Measurements from ENCODE around the gene MARK4. TPM values are rescaled to one million over a fixed set of nuclear protein-coding genes. Genes with fewer than 3 reads are reported as not detected.
"Not testable (repeated sequence)": the region's sequence is repeated elsewhere in the genome, so short reads cannot be mapped to it uniquely, and the experiment has no call there.

The MARK4 gene
- total RNA-seq, 4 donors from 2014 or later: 14.0 to 35.5 (median 20.6) TPM

GRCh38 chr19:45311621-45312020 lies 60.5 kb downstream of the MARK4 start:
- Histone ChIP-seq H3K27ac (no peak overlapping the region), H3K4me1 (peaks cover 0 to 8% (median 0%) of the 10 kb centered on the region in 3 donors), H3K36me3 (no peaks in the 10 kb centered on the region), H3K4me3 (no peak overlapping the region), H3K27me3 (peaks cover 9% of the 10 kb centered on the region), H3K9me3 (no peaks in the 10 kb centered on the region)
- TF ChIP-seq POLR2AphosphoS5 (IDR thresholded peaks at IDR 0.05) (no peak), POLR2A (IDR thresholded peaks at IDR 0.05) (no peak), CTCF (IDR thresholded peaks at IDR 0.05) (no peak), EP300 (IDR thresholded peaks at IDR 0.05) (no peak)
- 52 to 60% methylated on average over 1 to 12 of the region's 18 CpGs for WGBS, 2 donors (ENCODE audit: low coverage in 1 of 2)
- no peak for ATAC-seq

- not testable (repeated sequence) for H3K27ac ChIP-seq, H3K27me3 ChIP-seq, H3K4me3 ChIP-seq, H3K9me3 ChIP-seq, ATAC-seq, H3K36me3 ChIP-seq, H3K4me1 ChIP-seq
- 79 to 91% methylated on average over 3 to 5 of the region's 14 CpGs for WGBS, 2 donors (ENCODE audit: low coverage in 1 of 2)
Observed at GRCh38 chr19:45312285-45312684, 61.2 kb downstream of the MARK4 start.

GRCh38 chr19:45314708-45315245 lies 63.7 kb downstream of the MARK4 start:
- TF ChIP-seq POLR2A (IDR thresholded peaks at IDR 0.05) (no peak), CTCF (IDR thresholded peaks at IDR 0.05) (no peak), POLR2AphosphoS5 (IDR thresholded peaks at IDR 0.05) (no peak), EP300 (IDR thresholded peaks at IDR 0.05) (no peak)
- no peaks in the 10 kb centered on the region for H3K36me3 ChIP-seq
- peaks cover 0 to 5% (median 0%) of the 10 kb centered on the region in 3 donors for H3K4me1 ChIP-seq
- H3K4me3 ChIP-seq: no peak overlapping the region
- no peak overlapping the region for H3K27ac ChIP-seq
- 73 to 78% methylated on average over 3 to 7 of the region's 8 CpGs for WGBS, 2 donors (ENCODE audit: low coverage in 1 of 2)
- H3K27me3 ChIP-seq: no peaks in the 10 kb centered on the region
- no peak for ATAC-seq
- no peaks in the 10 kb centered on the region for H3K9me3 ChIP-seq

GRCh38 chr19:45315304-45315703 lies 64.2 kb downstream of the MARK4 start:
- no peaks in the 10 kb centered on the region for H3K9me3 ChIP-seq
- no peaks in the 10 kb centered on the region for H3K27me3 ChIP-seq
- no peak overlapping the region for H3K4me3 ChIP-seq
- 52 to 83% methylated on average over 1 to 4 of the region's 21 CpGs for WGBS, 2 donors (ENCODE audit: low coverage in 1 of 2)
- ATAC-seq: no peak
- H3K27ac ChIP-seq: no peak overlapping the region
- peaks cover 0 to under 1% (median 0%) of the 10 kb centered on the region in 3 donors for H3K4me1 ChIP-seq
- TF ChIP-seq EP300 (IDR thresholded peaks at IDR 0.05): no peak
- no peaks in the 10 kb centered on the region for H3K36me3 ChIP-seq

- no peak overlapping the region for H3K4me3 ChIP-seq
Observed at GRCh38 chr19:45320997-45321775, 70.1 kb downstream of the MARK4 start.

More at GRCh38 chr19:45320997-45321775, 70.1 kb downstream of the MARK4 start:
- no peak for ATAC-seq
- TF ChIP-seq EP300 (IDR thresholded peaks at IDR 0.05): no peak
- no peak for TF ChIP-seq POLR2A (IDR thresholded peaks at IDR 0.05)
- TF ChIP-seq CTCF (IDR thresholded peaks at IDR 0.05): no peak
- no peak for TF ChIP-seq POLR2AphosphoS5 (IDR thresholded peaks at IDR 0.05)
- Histone ChIP-seq H3K4me1 (peaks cover 0 to 37% (median 9%) of the 10 kb centered on the region in 3 donors), H3K27me3 (peaks cover 20% of the 10 kb centered on the region), H3K9me3 (no peaks in the 10 kb centered on the region), H3K27ac (no peak overlapping the region), H3K36me3 (no peaks in the 10 kb centered on the region)
- 65 to 67% methylated on average over 1 to 2 of the region's 12 CpGs for WGBS, 2 donors (ENCODE audit: low coverage in 1 of 2)

All from gastroesophageal sphincter (tissue), 4 donors.